ENCODE measurements around the gene INPP5A.

DNA sequence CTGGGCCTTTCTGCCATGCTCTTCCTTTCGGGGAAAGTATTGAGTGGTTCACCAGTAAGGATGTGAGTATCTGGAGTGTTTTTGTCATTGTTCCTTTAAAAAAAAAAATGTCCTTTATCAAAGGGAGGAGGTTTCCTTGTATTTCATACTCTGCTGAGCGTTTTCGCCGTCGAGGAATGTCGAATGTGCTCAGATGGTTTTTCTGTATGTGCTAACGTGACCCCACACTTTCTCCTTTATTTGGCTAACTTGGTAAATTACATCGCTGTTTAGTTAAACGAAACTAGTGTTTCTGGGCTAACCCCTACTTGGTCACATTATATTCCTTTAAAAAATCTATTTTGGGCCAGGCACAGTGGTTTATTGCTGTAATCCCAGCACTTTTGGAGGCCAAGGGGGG lies 45.9 kb downstream of the INPP5A start:
- TF ChIP-seq, protein P1, sequence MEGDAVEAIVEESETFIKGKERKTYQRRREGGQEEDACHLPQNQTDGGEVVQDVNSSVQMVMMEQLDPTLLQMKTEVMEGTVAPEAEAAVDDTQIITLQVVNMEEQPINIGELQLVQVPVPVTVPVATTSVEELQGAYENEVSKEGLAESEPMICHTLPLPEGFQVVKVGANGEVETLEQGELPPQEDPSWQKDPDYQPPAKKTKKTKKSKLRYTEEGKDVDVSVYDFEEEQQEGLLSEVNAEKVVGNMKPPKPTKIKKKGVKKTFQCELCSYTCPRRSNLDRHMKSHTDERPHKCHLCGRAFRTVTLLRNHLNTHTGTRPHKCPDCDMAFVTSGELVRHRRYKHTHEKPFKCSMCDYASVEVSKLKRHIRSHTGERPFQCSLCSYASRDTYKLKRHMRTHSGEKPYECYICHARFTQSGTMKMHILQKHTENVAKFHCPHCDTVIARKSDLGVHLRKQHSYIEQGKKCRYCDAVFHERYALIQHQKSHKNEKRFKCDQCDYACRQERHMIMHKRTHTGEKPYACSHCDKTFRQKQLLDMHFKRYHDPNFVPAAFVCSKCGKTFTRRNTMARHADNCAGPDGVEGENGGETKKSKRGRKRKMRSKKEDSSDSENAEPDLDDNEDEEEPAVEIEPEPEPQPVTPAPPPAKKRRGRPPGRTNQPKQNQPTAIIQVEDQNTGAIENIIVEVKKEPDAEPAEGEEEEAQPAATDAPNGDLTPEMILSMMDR (IDR thresholded peaks at IDR 0.05) = no peak
- TF ChIP-seq EZH2 (IDR thresholded peaks at IDR 0.05) (no peak), EZH2phosphoT487 (IDR thresholded peaks at IDR 0.05) (no peak)
